Measurements from ENCODE around the gene SPINK4. TPM values are rescaled to one million over a fixed set of nuclear protein-coding genes. Genes with fewer than 3 reads are reported as not detected.

SPINK4 gene
- total RNA-seq, 1 experiment from 2014 or later, result not detected

DNA sequence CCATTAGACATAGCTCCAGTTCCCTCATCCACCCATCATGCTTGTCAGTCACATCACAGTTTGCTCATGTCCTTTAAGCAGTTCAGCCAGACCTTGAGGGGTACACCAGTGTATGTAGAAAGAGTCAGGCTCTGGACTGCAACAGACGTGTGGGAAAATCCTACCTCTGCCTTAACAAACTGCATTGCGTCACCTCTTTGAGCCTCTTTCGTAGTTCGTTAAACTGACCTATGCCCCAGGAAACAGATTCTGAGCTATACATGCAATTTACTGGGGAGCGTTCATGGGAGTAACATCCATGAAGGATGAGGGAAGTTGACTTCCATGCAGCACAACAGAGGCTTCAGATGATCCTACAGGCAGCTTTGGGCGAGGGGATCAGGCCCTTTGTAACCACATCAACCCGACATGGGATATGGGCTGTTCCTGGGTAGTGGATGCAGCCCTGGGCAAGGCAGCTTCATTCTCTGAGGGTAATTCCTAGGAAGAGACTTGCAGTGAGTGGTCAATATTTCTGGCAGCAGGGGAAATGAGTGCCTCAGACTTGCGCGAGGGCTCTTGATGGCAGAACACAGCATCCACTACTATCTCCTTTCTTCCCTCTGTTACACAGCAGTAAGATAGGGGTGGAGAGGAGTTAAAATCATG lies 4.3 kb downstream of the SPINK4 start:
- TF ChIP-seq, protein P1, sequence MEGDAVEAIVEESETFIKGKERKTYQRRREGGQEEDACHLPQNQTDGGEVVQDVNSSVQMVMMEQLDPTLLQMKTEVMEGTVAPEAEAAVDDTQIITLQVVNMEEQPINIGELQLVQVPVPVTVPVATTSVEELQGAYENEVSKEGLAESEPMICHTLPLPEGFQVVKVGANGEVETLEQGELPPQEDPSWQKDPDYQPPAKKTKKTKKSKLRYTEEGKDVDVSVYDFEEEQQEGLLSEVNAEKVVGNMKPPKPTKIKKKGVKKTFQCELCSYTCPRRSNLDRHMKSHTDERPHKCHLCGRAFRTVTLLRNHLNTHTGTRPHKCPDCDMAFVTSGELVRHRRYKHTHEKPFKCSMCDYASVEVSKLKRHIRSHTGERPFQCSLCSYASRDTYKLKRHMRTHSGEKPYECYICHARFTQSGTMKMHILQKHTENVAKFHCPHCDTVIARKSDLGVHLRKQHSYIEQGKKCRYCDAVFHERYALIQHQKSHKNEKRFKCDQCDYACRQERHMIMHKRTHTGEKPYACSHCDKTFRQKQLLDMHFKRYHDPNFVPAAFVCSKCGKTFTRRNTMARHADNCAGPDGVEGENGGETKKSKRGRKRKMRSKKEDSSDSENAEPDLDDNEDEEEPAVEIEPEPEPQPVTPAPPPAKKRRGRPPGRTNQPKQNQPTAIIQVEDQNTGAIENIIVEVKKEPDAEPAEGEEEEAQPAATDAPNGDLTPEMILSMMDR (IDR thresholded peaks at IDR 0.05; ENCODE audit: unreplicated experiment), result no peak
- peaks cover 9% of the 10 kb centered on the region for H3K4me1 Mint-ChIP-seq (ENCODE audit: low read depth, unreplicated experiment)
- H3K27ac Mint-ChIP-seq (ENCODE audit: unreplicated experiment), result no peak overlapping the region
- no peaks in the 10 kb centered on the region for H3K36me3 Mint-ChIP-seq (ENCODE audit: insufficient read depth, unreplicated experiment)
- CTCF ChIA-PET, result no interaction called here
- no peaks in the 10 kb centered on the region for H3K9me3 Mint-ChIP-seq (ENCODE audit: low read depth, unreplicated experiment)
- no peak overlapping the region for H3K4me3 Mint-ChIP-seq (ENCODE audit: low read depth, unreplicated experiment)
- no TSS peak for BruUV-seq (replicated peaks)
- intact Hi-C loops (cut with micrococcal nuclease; ENCODE audit: unreplicated experiment), result no loop called here
- no peak for DNase-seq
- H3K27me3 Mint-ChIP-seq (ENCODE audit: unreplicated experiment), result no peaks in the 10 kb centered on the region

DNA sequence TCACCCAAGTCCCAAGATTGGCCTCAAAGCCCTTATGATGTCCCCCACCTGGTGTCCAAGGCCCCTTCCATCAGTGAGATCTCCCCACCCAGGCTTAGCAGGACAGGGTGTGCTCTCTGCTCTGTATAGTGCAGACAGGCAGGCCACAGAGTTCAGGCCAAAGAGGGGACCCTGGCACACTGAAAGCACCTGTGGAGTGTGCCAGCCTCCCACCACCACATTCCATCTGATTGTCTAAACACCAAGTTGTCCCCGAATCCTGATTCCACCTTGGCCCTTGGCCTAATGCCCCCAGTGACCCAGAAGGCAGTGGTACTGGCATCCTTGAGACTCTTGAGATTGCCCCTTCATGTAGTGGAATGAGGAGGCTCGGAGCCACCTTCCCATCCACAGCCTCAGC lies 5.4 kb downstream of the SPINK4 start:
- TF ChIP-seq, protein P1 (IDR thresholded peaks at IDR 0.05; ENCODE audit: unreplicated experiment), result no peak

DNA sequence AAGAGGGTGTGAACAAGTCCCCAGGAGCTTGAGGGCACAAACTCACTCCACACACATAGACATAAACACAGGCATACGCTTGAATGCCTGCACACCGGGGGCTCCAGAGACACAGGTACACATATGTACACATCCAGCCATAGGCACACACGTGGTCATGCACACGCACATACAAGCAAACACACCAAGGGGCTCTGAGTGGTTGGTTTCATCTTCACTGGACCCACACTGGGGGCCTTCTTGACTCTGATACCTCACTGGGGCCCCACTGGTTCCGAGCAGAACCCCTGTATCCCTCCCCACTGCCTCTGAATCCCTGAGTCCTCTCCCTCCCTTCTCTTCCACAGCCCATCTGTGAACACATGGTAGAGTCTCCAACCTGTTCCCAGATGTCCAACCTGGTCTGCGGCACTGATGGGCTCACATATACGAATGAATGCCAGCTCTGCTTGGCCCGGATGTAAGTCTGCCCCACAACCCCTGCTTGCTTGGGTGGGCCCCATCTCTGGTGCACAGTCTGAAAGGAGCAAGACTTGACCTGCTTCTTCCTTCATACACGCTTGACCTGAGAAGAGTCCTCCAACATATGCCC lies 6.4 kb downstream of the SPINK4 start:
- Mint-ChIP-seq H3K9me3 (ENCODE audit: low read depth, unreplicated experiment) (no peaks in the 10 kb centered on the region), H3K4me1 (ENCODE audit: low read depth, unreplicated experiment) (no peaks in the 10 kb centered on the region), H3K27ac (ENCODE audit: unreplicated experiment) (no peak overlapping the region), H3K4me3 (ENCODE audit: low read depth, unreplicated experiment) (no peak overlapping the region), H3K36me3 (ENCODE audit: insufficient read depth, unreplicated experiment) (no peaks in the 10 kb centered on the region), H3K27me3 (ENCODE audit: unreplicated experiment) (no peaks in the 10 kb centered on the region)
- no peak for DNase-seq
- TF ChIP-seq, protein P1 (IDR thresholded peaks at IDR 0.05; ENCODE audit: unreplicated experiment), result no peak
- no TSS peak for BruUV-seq (replicated peaks)
- intact Hi-C loops (cut with micrococcal nuclease; ENCODE audit: unreplicated experiment), result no loop called here
- CTCF ChIA-PET, result no interaction called here

More for the DNA sequence above, 5.4 kb downstream of the SPINK4 start:
- H3K4me1 Mint-ChIP-seq (ENCODE audit: low read depth, unreplicated experiment), result no peaks in the 10 kb centered on the region
- BruUV-seq (replicated peaks), result no TSS peak
- no peaks in the 10 kb centered on the region for H3K36me3 Mint-ChIP-seq (ENCODE audit: insufficient read depth, unreplicated experiment)
- no peak overlapping the region for H3K4me3 Mint-ChIP-seq (ENCODE audit: low read depth, unreplicated experiment)
- H3K27me3 Mint-ChIP-seq (ENCODE audit: unreplicated experiment), result no peaks in the 10 kb centered on the region
- DNase-seq, result no peak
- H3K27ac Mint-ChIP-seq (ENCODE audit: unreplicated experiment), result no peak overlapping the region
- H3K9me3 Mint-ChIP-seq (ENCODE audit: low read depth, unreplicated experiment), result no peaks in the 10 kb centered on the region
- intact Hi-C loops (cut with micrococcal nuclease; ENCODE audit: unreplicated experiment), result no loop called here
- CTCF ChIA-PET, result no interaction called here

DNA sequence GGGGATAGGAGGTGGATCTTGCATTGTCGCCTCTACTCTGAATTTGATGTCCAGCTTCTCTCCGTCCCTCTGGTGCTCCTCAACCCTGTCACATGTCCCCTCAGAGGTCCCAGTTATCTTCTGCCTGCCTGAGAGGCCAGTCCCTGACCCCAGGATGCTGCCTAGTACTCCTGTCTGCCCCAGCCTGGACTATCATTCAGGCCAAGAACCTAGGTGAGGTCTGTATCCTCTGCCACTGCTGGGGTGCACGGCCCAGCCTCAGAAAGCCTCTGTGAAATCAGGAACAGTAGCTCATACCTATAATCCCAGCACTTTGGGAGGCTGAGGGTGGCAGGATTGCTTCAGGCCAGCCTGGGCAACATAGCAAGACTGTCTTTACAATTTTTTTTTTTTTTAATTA lies 8.6 kb downstream of the SPINK4 start:
- intact Hi-C loops (cut with micrococcal nuclease; ENCODE audit: unreplicated experiment), result no loop called here
- no peaks in the 10 kb centered on the region for H3K9me3 Mint-ChIP-seq (ENCODE audit: low read depth, unreplicated experiment)
- no peaks in the 10 kb centered on the region for H3K36me3 Mint-ChIP-seq (ENCODE audit: insufficient read depth, unreplicated experiment)
- TF ChIP-seq, protein P1 (IDR thresholded peaks at IDR 0.05; ENCODE audit: unreplicated experiment), result no peak
- no peak overlapping the region for H3K4me3 Mint-ChIP-seq (ENCODE audit: low read depth, unreplicated experiment)
- DNase-seq, result no peak
- no peaks in the 10 kb centered on the region for H3K27me3 Mint-ChIP-seq (ENCODE audit: unreplicated experiment)
- no peaks in the 10 kb centered on the region for H3K4me1 Mint-ChIP-seq (ENCODE audit: low read depth, unreplicated experiment)
- BruUV-seq (replicated peaks), result no TSS peak
- no peak overlapping the region for H3K27ac Mint-ChIP-seq (ENCODE audit: unreplicated experiment)
- CTCF ChIA-PET, result interaction anchor here (0.7 kb wide), 1 partner anchor 10 kb away, joined by 3 read pairs; no protein-coding TSS in a partner anchor
